Measurements from ENCODE around the gene PIK3C2G. TPM values are rescaled to one million over a fixed set of nuclear protein-coding genes. Genes with fewer than 3 reads are reported as not detected.

The PIK3C2G gene
- polyA plus RNA-seq, 5 donors = 13.4 to 26.7 (median 19.6) TPM

- DNase-seq = no peak
These were observed 82.4 kb downstream of the PIK3C2G start for GRCh38 chr12:18343708-18344107.

GRCh38 chr12:18345021-18345735 is 83.9 kb downstream of the PIK3C2G start:
- no peak for DNase-seq

- DNase-seq = no peak
These were observed 91.0 kb downstream of the PIK3C2G start for GRCh38 chr12:18352312-18352711.

GRCh38 chr12:18355429-18355828 is 94.1 kb downstream of the PIK3C2G start:
- DNase-seq = no peak

- no peak for DNase-seq
These were observed 96.8 kb downstream of the PIK3C2G start for GRCh38 chr12:18358077-18358476.

- DNase-seq = no peak
These were observed 97.6 kb downstream of the PIK3C2G start for GRCh38 chr12:18358930-18359329.

GRCh38 chr12:18361433-18361832 is 100.1 kb downstream of the PIK3C2G start:
- DNase-seq = no peak

GRCh38 chr12:18363321-18363720 is 102.0 kb downstream of the PIK3C2G start:
- no peak for DNase-seq

- DNase-seq = no peak
These were observed 107.3 kb downstream of the PIK3C2G start for GRCh38 chr12:18368594-18368993.

- no peak for DNase-seq
These were observed 111.9 kb downstream of the PIK3C2G start for GRCh38 chr12:18373181-18373580.

- DNase-seq = no peak
These were observed 113.8 kb downstream of the PIK3C2G start for GRCh38 chr12:18375131-18375530.

GRCh38 chr12:18375583-18375982 is 114.3 kb downstream of the PIK3C2G start:
- no peak for DNase-seq

- no peak for DNase-seq
These were observed 121.0 kb downstream of the PIK3C2G start for GRCh38 chr12:18382236-18382885.

- DNase-seq = peak; percentile 80 to 85
These were observed 121.9 kb downstream of the PIK3C2G start for GRCh38 chr12:18383203-18383602.

GRCh38 chr12:18387706-18388105 is 126.4 kb downstream of the PIK3C2G start:
- no peak for DNase-seq

GRCh38 chr12:18389820-18390219 is 128.5 kb downstream of the PIK3C2G start:
- no peak for DNase-seq

GRCh38 chr12:18391151-18391550 is 129.8 kb downstream of the PIK3C2G start:
- no peak for DNase-seq

GRCh38 chr12:18394742-18395141 is 133.4 kb downstream of the PIK3C2G start:
- DNase-seq = no peak

- DNase-seq = no peak
These were observed 138.9 kb downstream of the PIK3C2G start for GRCh38 chr12:18400186-18400585.

GRCh38 chr12:18402872-18403611 is 141.7 kb downstream of the PIK3C2G start:
- no peak for DNase-seq

GRCh38 chr12:18411453-18411852 is 150.1 kb downstream of the PIK3C2G start:
- DNase-seq = no peak

GRCh38 chr12:18414671-18415070 is 153.4 kb downstream of the PIK3C2G start:
- DNase-seq = no peak

- DNase-seq = no peak
These were observed 153.9 kb downstream of the PIK3C2G start for GRCh38 chr12:18415227-18415626.
